Embryonic facial prominence (tissue), 1 donor: ENCODE results near the gene RNF114.
"Not testable (repeated sequence)": the region's sequence is repeated elsewhere in the genome, so short reads cannot be mapped to it uniquely, and the experiment has no call there.

ENCODE experiments used
- DNase-seq: peaks from one replicate; pipeline ENCODE4 v3.0.0-alpha.2; 2016; ENCODE audit errors: extremely low spot score

RNF114 gene

DNA sequence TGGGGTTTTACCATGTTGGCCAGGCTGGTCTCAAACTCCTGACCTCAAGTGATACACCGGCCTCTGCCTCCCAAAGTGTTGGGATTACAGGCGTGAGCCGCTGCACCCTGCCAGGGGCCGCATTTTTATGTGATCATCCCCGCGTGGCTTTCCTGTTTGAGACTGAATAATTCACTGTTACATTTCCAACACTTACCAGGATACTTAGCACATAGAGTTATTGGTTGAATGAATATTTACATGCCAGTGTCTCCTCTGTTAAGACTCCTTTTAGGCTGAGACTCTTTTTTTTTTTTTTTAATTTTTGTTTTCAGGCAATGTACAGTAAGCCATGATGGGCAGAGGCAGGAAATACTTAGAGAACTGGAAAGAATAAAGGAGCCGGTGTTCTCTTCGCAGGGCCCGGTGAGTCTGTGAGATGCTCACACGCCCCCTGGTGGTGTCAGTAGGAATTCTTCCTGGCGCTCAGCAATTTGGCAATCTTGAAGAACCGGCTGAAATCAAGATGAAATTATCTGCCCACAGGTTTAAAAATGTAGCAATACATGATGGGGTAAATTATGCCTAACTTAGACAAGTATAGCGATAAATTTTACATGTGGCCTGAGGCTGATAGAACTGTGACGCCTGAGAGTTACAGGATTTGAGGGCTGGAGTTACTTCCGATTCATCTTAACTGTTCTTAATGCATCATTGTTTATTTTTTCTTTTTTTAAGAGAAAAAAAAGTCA, 7.6 kb upstream of the RNF114 start:
- peak; percentile 76 for DNase-seq

DNA sequence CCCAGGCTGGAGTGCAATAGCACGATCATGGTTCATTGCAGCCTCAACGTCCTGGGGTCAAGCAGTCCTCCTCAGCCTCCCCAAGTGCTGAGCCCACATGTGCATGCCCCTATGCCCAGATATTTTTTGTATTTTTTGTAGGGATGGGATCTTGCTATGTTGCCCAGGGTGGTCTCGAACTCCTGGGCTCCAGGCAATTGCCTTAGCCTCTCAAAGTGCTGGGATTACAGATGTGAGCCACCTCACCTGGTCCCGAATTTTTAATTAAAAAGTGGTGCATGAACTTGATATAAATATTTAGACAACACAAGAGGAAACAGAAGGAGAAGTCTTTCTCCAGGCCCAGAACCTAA, 7.1 kb upstream of the RNF114 start:
- DNase-seq: no peak

DNA sequence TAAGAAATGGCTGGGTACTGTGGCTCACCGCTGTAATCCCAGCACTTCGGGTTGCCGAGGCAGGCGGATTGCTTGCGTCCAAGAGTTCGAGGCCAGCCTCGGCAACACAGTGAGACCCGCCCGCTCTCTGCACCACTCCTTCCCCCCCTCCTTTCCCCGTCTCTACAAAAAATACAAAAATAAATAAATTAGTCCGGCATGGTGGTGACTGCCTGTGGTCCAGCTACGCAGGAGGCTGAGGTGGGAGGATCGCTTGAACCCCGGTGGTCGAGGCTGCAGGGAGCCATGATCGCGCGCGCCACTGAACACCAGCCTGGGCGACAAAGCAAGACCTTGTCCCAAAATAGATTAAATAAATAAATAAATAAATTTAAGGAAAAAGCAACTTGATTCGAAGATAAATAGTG, 448 bp upstream of the RNF114 start:
- no peak for DNase-seq

DNA sequence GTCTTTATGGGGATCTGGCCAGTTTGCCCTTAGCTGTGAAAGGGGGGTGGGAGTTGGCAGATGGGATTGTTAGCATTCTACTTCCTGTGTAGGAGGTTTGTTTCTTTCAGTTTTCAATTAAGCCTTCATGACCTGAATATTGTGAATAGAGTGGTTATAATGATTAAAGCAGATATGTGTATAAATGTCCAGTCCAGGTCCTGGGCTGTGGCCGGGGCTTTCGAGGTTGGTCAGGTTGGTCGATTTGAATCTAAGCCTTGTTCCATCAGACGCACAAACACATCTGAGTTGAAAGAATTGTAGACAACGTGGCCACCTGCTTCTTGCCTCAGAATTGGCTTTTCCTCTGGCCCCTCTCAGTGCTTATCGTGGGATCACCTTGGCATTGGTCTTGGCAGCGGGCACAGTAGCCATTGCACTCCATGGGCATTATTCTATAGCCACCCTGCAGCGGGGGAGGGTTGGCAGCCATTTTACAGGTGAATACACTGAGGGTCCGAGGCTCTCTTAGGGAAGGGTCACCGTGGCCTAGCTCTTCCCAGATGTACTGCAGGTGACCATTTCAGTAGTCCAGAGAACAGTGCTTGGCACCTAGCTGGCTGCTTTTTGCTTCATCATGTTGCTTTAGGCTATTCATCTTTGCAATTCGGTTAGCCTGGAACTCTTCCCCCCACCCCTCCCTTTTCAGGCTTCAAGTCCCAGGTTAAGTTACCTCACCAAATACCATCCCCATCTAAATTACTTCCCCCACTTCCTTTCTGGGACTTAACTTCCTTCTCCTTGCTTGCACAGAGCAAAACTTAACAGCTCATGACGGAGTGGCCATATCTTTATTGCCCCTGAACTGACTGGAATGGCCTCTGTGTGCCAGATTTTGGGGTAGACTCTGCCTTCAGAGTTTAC, 1.1 kb downstream of the RNF114 start:
- no peak for DNase-seq

DNA sequence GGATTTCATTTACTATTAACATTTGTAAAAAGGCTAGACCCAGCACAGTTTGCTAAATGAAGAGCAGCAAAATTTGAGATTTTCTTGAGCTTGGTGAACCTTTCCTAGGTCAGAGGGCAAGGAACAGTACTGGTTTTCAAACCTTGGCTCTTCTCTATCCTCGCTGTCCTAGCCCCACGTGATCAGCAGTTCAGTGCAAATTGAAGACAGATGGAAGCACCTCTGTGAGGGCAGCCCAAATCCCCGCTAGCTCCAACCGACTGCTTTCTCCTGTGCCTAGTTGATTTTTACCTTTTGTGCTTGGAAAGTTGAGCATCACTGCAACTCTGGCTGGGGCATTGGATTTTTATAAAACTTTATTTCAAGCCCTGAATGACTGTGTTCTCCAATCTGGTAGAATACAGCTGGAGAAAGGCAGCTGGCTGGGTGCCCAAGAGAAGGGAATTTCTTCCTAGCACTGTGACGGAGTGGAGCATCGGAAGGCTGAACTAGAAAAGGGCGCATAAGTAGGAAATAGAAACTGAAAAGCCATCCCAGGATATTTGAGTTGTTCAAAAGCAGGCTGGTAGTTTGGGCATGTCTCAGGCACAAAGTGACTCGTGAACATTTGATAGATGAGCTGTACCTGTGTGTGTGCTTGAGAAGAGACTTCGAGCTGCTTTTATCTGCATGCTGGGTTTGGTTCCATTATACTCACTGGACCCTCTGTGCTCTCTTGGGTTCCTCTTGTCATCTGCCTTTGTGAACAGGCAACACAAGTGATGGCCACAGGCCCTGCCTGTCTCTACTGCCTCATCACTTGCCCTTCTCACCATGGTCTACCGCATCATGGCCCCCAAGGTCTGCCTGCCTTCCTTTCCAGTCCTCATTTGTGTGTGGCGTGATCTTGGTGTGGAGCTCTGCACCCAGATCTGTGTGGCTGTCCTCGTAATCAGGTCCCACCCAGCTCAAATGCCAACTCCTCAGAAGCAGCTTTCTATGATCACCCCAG, 2.3 kb downstream of the RNF114 start:
- DNase-seq: no peak

DNA sequence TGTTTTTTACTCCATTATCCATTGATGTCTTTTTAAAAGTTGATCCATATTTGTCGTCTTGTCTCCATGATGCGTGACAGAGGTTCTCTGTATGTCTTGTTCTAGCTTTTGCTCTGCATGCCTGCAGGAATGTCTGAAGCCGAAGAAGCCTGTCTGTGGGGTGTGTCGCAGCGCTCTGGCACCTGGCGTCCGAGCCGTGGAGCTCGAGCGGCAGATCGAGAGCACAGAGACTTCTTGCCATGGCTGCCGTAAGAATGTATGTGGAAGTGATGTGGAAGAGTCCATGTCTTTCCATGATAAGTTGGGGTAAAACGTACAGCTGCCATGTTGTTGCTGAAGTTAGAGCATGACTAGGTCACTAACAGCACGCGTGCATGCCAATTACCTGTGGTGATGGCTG, 5.3 kb downstream of the RNF114 start:
- no peak for DNase-seq

DNA sequence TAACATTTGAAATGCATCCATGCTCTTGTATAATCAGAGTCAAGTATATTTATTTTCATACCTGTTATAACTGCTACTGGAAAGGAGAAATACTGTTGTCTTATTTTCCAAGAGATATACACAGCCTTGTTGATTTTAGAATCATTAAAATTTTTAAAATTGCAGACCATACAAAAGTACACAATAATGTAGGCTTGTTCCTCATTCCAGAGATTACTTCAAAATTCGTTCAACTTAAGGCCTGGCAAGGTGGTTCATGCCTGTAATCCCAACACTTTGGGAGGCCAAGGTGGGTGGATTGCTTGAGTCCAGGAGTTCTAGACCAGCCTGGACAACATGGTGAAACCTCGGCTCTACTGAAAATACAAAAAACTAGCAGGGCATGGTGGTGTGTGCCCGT, 6.1 kb downstream of the RNF114 start:
- no peak for DNase-seq

DNA sequence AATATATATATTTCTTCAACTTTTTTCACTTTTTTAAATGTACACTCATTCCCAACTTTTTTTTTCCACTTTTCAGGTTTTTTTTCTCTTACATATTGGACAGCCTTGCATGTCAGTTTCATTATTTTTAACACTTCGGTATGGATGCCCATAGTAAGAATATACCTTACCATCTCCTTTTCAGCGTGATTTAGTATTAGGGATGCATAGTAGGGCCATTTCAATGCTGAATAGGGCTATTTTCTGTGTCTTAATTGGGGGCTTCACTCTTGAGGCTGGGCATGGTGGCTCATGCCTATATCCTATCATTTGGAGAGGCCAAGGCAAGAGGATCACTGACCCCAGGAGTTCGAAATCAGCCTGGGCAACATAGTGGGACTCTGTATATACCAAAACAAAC, 6.7 kb downstream of the RNF114 start:
- DNase-seq: no peak

DNA sequence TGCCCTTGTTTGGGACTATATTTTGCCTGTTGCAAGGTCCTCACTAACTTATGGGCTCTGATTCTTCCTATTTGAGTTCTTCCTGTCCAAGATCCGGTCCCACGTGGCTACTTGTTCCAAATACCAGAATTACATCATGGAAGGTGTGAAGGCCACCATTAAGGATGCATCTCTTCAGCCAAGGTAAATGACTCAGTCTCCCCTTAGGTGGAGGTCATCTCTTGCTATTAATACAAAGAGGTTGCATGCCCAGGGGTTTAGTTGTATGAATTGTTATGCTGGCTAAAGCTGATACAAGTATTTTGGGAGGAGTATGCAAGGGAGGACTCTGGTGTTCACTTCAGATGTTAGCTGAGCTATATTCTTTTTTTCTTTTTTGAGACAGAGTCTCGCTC, 9.1 kb downstream of the RNF114 start:
- DNase-seq: no peak

DNA sequence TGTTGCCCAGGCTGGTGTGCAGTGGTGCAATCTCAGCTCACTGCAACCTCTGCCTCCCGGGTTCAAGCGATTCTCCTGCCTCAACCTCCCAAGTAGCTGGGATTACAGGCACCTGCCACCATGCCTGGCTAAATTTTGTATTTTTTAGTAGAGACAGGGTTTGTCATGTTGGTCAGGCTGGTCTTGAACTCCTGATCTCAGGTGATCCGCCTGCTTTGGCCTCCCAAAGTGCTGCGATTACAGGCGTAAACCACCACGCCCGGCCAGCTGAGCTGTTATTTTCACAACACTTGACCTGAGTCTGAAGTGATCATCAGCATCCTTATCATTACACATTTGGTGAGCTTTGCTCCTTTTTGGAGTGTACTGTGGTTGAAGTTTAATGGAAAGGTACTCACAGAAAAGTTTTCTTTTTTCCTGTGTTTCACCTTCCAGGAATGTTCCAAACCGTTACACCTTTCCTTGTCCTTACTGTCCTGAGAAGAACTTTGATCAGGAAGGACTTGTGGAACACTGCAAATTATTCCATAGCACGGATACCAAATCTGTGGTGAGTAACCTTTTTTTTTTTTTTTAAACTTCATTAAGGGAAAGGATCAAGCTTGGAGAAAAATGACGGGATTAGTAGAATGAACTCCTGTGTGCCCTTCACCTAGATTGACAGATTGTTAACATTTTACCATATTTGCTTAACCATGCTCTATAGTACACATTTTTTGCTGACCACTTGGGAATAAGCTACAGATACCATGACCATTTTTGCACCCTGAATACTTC, 9.7 kb downstream of the RNF114 start:
- DNase-seq: no peak

DNA sequence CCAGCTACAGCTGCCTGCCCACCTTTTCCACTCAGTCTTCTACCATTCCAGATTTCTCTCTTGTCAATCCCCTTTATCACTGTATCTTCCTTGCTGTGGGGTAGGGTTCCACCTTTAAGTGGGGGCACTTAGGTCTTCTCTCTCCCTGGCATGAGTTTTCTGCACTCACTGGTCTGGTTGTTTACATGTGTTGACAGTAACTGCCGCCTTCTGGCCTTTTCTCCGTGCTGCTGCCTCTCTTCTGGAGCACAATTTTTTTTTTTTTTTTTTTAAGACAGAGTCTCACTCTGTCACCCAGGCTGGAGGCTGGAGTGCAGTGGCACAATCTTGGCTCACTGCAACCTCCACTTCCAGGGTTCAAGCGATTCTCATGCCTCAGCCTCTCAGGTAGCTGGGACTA, 12.0 kb downstream of the RNF114 start:
- DNase-seq: no peak

DNA sequence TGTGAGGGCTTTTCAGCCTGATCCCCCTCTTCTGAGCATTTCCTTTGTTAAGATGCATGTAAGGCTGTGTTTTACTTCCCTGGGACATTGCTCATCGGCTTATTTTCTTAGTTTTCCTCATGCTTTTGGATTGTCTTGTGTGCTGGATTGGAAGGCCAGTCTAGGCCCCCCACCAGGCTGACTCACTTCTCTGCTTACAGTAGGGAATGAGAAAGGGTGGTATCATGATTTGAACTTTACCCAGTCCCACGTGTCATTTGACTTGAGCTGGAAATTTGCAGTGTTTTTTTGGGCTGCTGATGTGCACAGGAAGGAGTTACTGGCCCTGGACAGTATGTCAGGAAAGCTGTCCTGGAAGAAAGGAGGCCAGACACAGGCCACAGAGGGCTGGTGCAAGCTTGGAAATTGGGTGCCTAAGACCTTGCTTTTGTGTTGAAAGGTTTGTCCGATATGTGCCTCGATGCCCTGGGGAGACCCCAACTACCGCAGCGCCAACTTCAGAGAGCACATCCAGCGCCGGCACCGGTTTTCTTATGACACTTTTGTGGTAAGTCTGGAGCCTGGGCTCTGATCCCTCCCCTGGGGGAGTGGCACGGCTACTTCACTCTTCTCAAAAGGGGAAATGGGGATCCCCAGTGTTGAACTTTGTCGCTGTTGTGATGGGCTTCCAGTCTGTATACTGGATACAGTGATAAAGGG, 12.8 kb downstream of the RNF114 start:
- no peak for DNase-seq

DNA sequence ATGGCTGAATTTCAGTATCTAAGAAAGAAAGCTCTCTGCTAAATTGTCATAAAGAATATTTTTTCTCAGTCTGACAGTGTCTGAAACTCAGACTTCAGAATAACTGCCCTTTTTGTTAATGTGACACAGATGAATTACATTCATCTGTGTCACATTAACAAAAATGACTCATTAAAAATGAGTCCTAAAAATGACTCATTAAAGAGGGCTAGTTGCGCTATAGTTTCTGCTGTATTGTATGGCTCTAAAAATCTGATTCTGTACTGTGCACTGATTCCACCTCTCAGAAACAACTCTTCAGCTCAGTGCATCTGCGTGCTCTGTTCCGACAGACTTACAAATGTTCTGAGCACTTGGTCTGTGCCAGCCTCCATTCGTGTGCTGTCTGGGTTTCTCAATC, 15.0 kb downstream of the RNF114 start:
- DNase-seq: no peak

DNA sequence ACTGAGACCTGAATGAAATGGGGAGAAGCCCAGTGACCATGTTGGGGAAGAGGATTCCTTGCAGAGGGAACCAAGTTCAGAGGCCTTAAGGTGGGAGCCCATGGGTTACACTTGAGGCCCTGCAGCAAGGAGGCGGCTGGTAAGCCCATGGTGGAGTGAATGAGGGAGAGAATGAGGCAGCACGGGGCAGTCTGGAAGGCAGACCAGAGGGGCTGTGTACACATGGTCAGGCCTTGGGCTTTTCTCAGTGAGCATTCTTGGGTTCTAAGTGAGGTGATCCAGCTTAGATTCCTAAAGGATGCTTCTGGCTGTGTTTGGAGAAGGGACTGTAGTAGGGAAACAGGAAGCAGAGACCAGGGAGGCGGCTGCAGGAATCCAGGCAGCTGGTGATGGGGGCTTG, 19.0 kb downstream of the RNF114 start:
- no peak for DNase-seq

DNA sequence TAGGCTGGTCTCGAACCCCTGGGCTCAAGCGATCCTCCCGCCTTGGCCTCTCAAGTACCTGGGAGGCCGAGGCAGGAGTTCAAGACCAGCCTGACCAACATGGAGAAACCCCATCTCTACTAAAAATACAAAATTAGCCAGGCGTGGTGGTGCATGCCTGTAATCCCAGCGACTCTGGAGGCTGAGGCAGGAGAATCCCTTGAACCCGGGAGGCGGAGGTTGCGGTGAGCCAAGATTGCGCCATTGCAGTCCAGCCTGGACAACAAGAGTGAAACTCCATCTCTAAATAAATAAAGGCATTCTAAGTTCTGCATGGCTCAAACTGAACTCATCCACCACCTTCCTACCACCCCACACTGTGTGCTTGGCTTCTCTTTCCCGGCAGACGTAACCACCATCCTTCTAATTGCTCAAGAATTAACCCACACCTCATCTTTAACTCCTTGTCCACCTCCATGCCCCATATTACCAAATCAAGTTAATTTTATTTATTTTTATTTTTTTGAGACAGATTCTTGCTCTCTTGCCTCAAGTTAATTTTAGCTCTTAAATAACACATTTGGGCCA, 19.7 kb downstream of the RNF114 start:
- DNase-seq: not testable (repeated sequence)

DNA sequence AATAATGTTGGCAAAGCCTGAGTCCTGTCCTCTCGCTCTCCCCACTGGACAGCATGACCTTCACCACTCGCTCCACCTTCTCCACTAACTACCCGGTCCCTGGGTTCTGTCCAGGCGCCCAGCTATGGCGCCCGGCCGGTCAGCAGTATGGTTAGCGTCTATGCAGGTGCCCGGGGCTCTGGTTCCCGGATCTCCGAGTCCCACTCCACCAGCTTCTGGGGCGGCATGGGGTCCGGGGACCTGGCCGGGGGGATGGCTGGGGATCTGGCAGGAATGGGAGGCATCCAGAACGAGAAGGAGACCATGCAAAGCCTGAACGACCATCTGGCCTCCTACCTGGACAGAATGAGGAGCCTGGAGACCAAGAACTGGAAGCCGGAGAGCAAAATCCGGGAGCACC, 20.5 kb downstream of the RNF114 start:
- DNase-seq: no peak

DNA sequence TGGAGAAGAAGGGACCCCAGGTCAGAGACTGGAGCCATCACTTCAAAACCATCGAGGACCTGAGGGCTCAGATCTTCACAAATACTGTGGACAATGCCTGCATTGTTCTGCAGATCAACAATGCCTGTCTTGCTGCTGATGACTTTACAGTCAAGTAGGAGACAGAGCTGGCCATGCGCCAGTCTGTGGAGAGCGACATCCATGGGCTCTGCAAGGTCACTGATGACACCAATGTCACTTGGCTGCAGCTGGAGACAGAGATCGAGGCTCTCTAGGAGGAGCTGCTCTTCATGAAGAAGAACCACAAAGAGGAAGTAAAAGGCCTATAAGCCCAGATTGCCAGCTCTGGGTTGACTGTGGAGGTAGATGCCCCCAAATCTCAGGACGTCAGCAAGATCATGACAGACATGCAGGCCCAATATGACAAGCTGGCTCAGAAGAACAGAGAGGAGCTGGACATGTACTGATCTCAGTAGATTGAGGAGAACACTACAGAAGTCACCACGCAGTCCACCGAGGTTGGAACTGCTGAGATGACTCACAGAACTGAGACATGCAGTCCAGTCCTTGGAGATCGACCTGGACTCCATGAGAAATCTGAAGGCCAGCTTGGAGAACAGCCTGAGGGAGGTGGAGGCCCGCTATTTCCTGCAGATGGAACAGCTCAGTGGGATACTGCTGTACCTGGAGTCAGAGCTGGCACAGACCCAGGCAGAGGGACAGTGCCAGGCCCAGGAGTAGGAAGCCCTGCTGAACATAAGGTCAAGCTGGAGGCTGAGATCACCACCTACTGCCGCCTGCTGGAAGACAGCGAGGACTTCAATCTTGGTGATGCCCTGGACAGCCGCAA, 21.1 kb downstream of the RNF114 start:
- not testable (repeated sequence) for DNase-seq

DNA sequence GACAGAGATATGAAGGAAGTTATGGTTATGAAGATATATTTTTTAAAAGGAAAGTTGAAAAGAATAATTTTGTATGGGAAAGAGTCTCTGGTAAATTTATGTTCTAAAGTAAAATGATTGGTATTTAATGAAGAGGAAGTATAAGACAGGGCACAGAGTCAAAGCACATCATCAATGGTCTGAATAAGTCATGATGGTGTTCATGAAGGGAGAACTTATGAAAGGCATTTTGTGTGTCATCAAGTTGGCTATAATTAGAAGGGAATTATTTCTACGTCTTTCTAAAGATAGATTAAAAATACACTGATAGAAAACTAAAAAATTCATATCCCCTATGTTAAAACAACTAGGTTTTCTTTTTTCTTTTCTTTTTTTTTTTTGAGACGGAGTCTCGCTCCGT, 25.2 kb downstream of the RNF114 start:
- DNase-seq: no peak
